ENCODE data around the gene SNX24. TPM values are rescaled to one million over a fixed set of nuclear protein-coding genes. Genes with fewer than 3 reads are reported as not detected.

SNX24 gene
- total and polyA plus RNA-seq, 10 of the 15 experiments (the other 5 are each of a cell fraction or from before 2014, with no cell fraction given): 0.15 to 6.6 (median 4.1) TPM

DNA sequence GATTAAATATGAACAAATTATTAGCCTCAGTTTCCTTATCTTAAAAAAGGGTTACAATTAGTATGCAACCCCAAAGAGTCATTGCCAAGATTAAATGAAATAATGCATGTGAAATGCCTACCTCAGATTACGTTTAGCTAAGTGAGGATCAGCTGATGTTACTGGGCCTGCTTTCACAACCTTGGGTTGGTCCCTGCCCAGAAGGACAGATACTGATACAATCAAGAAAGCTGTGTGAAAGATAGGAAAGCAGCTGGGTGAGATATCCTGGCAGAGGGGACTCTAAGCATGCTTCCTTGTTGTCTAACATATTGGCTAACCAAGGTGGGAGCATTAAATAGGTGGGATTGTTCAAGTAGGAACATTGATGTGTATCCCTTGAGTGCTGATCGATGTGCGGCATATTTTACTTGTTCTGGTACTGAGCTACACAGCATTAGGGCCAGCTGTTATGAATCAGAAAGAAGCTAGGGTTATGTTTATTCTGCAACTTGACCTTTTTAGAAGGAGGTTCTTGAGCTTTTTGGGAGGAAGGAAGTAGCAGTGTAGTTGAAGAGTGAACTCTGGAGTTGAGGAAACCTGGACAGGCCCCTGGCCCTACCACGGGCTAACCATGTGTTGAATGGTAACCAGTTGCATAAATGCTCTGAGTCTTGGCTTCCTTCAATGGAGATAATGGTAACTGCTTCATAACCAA, 28.9 kb downstream of the SNX24 start:
- H3K4me2 ChIP-seq (ENCODE audit: control insufficient read depth, insufficient read depth): no peak overlapping the region
- TF ChIP-seq, protein P1, sequence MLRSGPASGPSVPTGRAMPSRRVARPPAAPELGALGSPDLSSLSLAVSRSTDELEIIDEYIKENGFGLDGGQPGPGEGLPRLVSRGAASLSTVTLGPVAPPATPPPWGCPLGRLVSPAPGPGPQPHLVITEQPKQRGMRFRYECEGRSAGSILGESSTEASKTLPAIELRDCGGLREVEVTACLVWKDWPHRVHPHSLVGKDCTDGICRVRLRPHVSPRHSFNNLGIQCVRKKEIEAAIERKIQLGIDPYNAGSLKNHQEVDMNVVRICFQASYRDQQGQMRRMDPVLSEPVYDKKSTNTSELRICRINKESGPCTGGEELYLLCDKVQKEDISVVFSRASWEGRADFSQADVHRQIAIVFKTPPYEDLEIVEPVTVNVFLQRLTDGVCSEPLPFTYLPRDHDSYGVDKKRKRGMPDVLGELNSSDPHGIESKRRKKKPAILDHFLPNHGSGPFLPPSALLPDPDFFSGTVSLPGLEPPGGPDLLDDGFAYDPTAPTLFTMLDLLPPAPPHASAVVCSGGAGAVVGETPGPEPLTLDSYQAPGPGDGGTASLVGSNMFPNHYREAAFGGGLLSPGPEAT (IDR thresholded peaks at IDR 0.05; ENCODE audit: low read depth): no peak
- TF ChIP-seq RAD51 (IDR thresholded peaks at IDR 0.05) (no peak), SMAD1 (IDR thresholded peaks at IDR 0.05; ENCODE audit: low read depth, partially characterized antibody) (no peak), SIX5 (IDR thresholded peaks at IDR 0.05; ENCODE audit: low read depth, low read length, severe bottlenecking) (no peak)
- TF ChIP-seq, protein P2, sequence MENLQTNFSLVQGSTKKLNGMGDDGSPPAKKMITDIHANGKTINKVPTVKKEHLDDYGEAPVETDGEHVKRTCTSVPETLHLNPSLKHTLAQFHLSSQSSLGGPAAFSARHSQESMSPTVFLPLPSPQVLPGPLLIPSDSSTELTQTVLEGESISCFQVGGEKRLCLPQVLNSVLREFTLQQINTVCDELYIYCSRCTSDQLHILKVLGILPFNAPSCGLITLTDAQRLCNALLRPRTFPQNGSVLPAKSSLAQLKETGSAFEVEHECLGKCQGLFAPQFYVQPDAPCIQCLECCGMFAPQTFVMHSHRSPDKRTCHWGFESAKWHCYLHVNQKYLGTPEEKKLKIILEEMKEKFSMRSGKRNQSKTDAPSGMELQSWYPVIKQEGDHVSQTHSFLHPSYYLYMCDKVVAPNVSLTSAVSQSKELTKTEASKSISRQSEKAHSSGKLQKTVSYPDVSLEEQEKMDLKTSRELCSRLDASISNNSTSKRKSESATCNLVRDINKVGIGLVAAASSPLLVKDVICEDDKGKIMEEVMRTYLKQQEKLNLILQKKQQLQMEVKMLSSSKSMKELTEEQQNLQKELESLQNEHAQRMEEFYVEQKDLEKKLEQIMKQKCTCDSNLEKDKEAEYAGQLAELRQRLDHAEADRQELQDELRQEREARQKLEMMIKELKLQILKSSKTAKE (IDR thresholded peaks at IDR 0.05; ENCODE audit: low read depth, poor library complexity, severe bottlenecking): no peak
- no peaks in the 10 kb centered on the region for H4K20me1 ChIP-seq (ENCODE audit: control insufficient read depth, insufficient read depth)
- no peak overlapping the region for H3K4me3 ChIP-seq
- BruUV-seq (replicated peaks): no TSS peak
- 67% methylated on average over 4 of the region's 4 CpGs for WGBS (ENCODE audit: insufficient coverage, insufficient replicate concordance, low lambda C conversion rate, missing lambda C conversion rate)
- intact Hi-C loops (cut with micrococcal nuclease; ENCODE audit: unreplicated experiment) (no loop called here), in situ Hi-C loops (cut with MboI) (no loop called here)
- ChIA-PET SMC1A (ENCODE audit: uncharacterized antibody, unreplicated experiment) (no interaction called here), RAD21 (ENCODE audit: unreplicated experiment) (no interaction called here), POLR2A (no interaction called here), CTCF (interaction anchor here (0.5 kb wide), 1 partner anchor 354 kb away, joined by 3 read pairs; no protein-coding TSS in a partner anchor)
- peaks cover 5% of the 10 kb centered on the region; the same call in 1 of the 2 replicates for H3K4me1 ChIP-seq (ENCODE audit: control insufficient read depth, insufficient read depth, low read length)
- H3K36me3 ChIP-seq (ENCODE audit: control insufficient read depth in 2 of 2, insufficient read depth in 2 of 2, low read length in 1 of 2): no peaks in the 10 kb centered on the region
- no peak overlapping the region for H3K27ac ChIP-seq (ENCODE audit: control insufficient read depth, insufficient read depth)
- no peak overlapping the region for H3K9ac ChIP-seq (ENCODE audit: control insufficient read depth, insufficient read depth, low read length)
- no peaks in the 10 kb centered on the region for H3K27me3 ChIP-seq (replicated peaks in 1 of 2; ENCODE audit: control insufficient read depth in 2 of 2, insufficient read depth in 2 of 2, low read length in 1 of 2)
- DNase-seq (ENCODE audit: low read depth, low spot score) (no peak), FAIRE-seq (no peak), ATAC-seq (no peak)
- no peaks in the 10 kb centered on the region; the same call in 2 of the 3 replicates for H3K9me3 ChIP-seq (replicated peaks; ENCODE audit: control insufficient read depth, insufficient read depth, low read length)
- H3K79me2 ChIP-seq (ENCODE audit: control insufficient read depth, insufficient read depth, low read length): no peaks in the 10 kb centered on the region
- H2AFZ ChIP-seq (ENCODE audit: control insufficient read depth, low read depth, low read length): no peak overlapping the region
